Measurements from ENCODE around the gene SLC9A1.

DNA sequence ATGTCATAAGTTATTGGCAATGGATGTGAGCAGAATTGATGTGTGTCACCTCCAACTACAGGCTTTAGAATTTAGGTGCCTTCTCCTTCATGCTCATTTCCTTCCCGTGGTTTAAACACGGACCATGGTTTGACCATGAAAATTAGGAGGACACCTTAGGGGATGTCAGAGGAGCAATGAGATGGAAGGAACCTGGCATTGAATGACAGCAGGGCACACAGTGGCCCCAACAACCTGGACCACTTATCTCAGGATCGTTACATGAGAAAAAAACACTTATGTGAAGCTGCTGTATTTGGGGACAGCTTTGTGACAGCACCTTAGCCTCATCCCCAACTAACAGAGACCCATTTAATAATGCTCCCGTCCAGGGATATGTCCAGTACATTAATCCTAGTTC is 70.8 kb downstream of the SLC9A1 start:
- TF ChIP-seq, protein P1, sequence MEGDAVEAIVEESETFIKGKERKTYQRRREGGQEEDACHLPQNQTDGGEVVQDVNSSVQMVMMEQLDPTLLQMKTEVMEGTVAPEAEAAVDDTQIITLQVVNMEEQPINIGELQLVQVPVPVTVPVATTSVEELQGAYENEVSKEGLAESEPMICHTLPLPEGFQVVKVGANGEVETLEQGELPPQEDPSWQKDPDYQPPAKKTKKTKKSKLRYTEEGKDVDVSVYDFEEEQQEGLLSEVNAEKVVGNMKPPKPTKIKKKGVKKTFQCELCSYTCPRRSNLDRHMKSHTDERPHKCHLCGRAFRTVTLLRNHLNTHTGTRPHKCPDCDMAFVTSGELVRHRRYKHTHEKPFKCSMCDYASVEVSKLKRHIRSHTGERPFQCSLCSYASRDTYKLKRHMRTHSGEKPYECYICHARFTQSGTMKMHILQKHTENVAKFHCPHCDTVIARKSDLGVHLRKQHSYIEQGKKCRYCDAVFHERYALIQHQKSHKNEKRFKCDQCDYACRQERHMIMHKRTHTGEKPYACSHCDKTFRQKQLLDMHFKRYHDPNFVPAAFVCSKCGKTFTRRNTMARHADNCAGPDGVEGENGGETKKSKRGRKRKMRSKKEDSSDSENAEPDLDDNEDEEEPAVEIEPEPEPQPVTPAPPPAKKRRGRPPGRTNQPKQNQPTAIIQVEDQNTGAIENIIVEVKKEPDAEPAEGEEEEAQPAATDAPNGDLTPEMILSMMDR (IDR thresholded peaks at IDR 0.05), result no peak
- TF ChIP-seq POLR2A (IDR thresholded peaks at IDR 0.05), result no peak

All from lower leg skin (tissue), 3 donors.